T-helper 1 cell treated with Interleukin-12 subunit alpha and Interleukin-12 subunit beta and Interleukin-4 antibody, amounts not matched to agents 30 ng/mL and 1 ng/mL, for 36 hours (primary cell): ENCODE measurements around the gene UVRAG. TPM values are rescaled to one million over a fixed set of nuclear protein-coding genes. Genes with fewer than 3 reads are reported as not detected.
"Not testable (repeated sequence)": the region's sequence is repeated elsewhere in the genome, so short reads cannot be mapped to it uniquely, and the experiment has no call there.

Source experiments
- intact Hi-C: fragments of 100-400 bp; cut with micrococcal nuclease; formaldehyde crosslinking; loops from one replicate; pipeline ENCODE4 v1.15.1; 2024
- total RNA-seq: library from RNA; stranded (reverse); gene quantifications from 2 replicates; pipeline ENCODE4 v1.2.3, GENCODE V29; 2022

UVRAG gene
- total RNA-seq, 1 donor from 2014 or later = 21.7 TPM

- intact Hi-C loops = no loop called here
Observed at GRCh38 chr11:75872887-75873416, 57.9 kb downstream of the UVRAG start.

GRCh38 chr11:75873417-75874221 is 58.6 kb downstream of the UVRAG start:
- intact Hi-C loops = no loop called here

- intact Hi-C loops = no loop called here
Observed at GRCh38 chr11:75874684-75875341, 59.8 kb downstream of the UVRAG start.

GRCh38 chr11:75877327-75877726 is 62.3 kb downstream of the UVRAG start:
- intact Hi-C loops = not testable (repeated sequence)

GRCh38 chr11:75877931-75878330 is 62.9 kb downstream of the UVRAG start:
- intact Hi-C loops = not testable (repeated sequence)

- intact Hi-C loops = no loop called here
Observed at GRCh38 chr11:75878933-75879332, 63.9 kb downstream of the UVRAG start.

GRCh38 chr11:75879737-75880136 is 64.7 kb downstream of the UVRAG start:
- intact Hi-C loops = no loop called here

- intact Hi-C loops = not testable (repeated sequence)
Observed at GRCh38 chr11:75880343-75880742, 65.3 kb downstream of the UVRAG start.

GRCh38 chr11:75884321-75884720 is 69.3 kb downstream of the UVRAG start:
- intact Hi-C loops = no loop called here

- intact Hi-C loops = no loop called here
Observed at GRCh38 chr11:75888416-75888815, 73.4 kb downstream of the UVRAG start.

- intact Hi-C loops = loop anchor here (10.0 kb wide), 1 partner anchor 793 kb away; no protein-coding TSS in a partner anchor
Observed at GRCh38 chr11:75891947-75892739, 77.1 kb downstream of the UVRAG start.

GRCh38 chr11:75893251-75893650 is 78.2 kb downstream of the UVRAG start:
- intact Hi-C loops = loop anchor here (10.0 kb wide), 1 partner anchor 792 kb away; no protein-coding TSS in a partner anchor

GRCh38 chr11:75894036-75894585 is 79.1 kb downstream of the UVRAG start:
- intact Hi-C loops = loop anchor here (10.0 kb wide), 1 partner anchor 791 kb away; no protein-coding TSS in a partner anchor

- intact Hi-C loops = loop anchor here (1.0 to 10.0 kb wide), 5 partner anchors 11 to 788 kb away; no protein-coding TSS in a partner anchor
Observed at GRCh38 chr11:75896843-75897419, 81.9 kb downstream of the UVRAG start.

- intact Hi-C loops = loop anchor here (10.0 kb wide), 1 partner anchor 786 kb away; no protein-coding TSS in a partner anchor
Observed at GRCh38 chr11:75898871-75899270, 83.9 kb downstream of the UVRAG start.

- intact Hi-C loops = loop anchor here (10.0 kb wide), 1 partner anchor 785 kb away; no protein-coding TSS in a partner anchor
Observed at GRCh38 chr11:75899806-75900205, 84.8 kb downstream of the UVRAG start.

- intact Hi-C loops = no loop called here
Observed at GRCh38 chr11:75900848-75901247, 85.8 kb downstream of the UVRAG start.

- intact Hi-C loops = no loop called here
Observed at GRCh38 chr11:75902631-75903030, 87.6 kb downstream of the UVRAG start.

GRCh38 chr11:75903276-75903675 is 88.3 kb downstream of the UVRAG start:
- intact Hi-C loops = no loop called here

- intact Hi-C loops = no loop called here
Observed at GRCh38 chr11:75905434-75905833, 90.4 kb downstream of the UVRAG start.
